A549 treated with RU486 at 1 μM for 4 hours (cell line): ENCODE data around the gene CEMIP. TPM values are rescaled to one million over a fixed set of nuclear protein-coding genes. Genes with fewer than 3 reads are reported as not detected.

Experiments
- total RNA-seq: library from RNA; stranded (reverse); fragments of 200-300 nt; extraction: Qiagen RNA extraction; gene quantifications from 5 replicates; pipeline ENCODE4 v1.2.3, GENCODE V29; 2022; ENCODE audit warnings: low read depth

The CEMIP gene
- 1.6 to 2.2 TPM (median 2.0 TPM) in 5 replicates for total RNA-seq

GRCh38 chr15:80778964-80779657 is at the start of gene CEMIP:
CEMIP (plus strand) TSS chr15:80779370; CDS start chr15:80873880, 94,510 bp downstream.

GRCh38 chr15:80989518-80990478 is 210.6 kb downstream of the CEMIP start, which contains the start of gene MESD:
MESD (minus strand) TSS chr15:80989819; CDS start chr15:80989791, 28 bp downstream.

GRCh38 chr15:81000624-81001151 is 221.5 kb downstream of the CEMIP start, which contains the start of gene TLNRD1:
TLNRD1 (plus strand) TSS chr15:81000923; CDS start chr15:81002272, 1,349 bp downstream.

Other genes starting within 250 kb of the CEMIP start
- 34.9 to 46.6 TPM (median 41.1 TPM) in 5 replicates for gene ABHD17C, start 84.1 kb upstream of the CEMIP start, total RNA-seq
- 34.2 to 39.5 TPM (median 38.9 TPM) in 5 replicates for gene MESD, start 210.4 kb downstream of the CEMIP start, total RNA-seq
- 11.0 to 22.7 TPM (median 21.1 TPM) in 5 replicates for gene TLNRD1, start 221.6 kb downstream of the CEMIP start, total RNA-seq